CD8-positive, alpha-beta memory T cell (primary cell): ENCODE results near the gene CFD. TPM values are rescaled to one million over a fixed set of nuclear protein-coding genes. Genes with fewer than 3 reads are reported as not detected.
"Not testable (repeated sequence)": the region's sequence is repeated elsewhere in the genome, so short reads cannot be mapped to it uniquely, and the experiment has no call there.

Experiments used
- CTCF ChIA-PET: fragments of 350-600 bp; sonication (Branson Sonifier 250); formaldehyde crosslinking; loops from one replicate; lab custom pipeline; 2021; ENCODE audit warnings: antibody characterized with exemption; lab: Charles Lee
- POLR2A ChIA-PET: fragments of 350-600 bp; sonication (Branson Sonifier 250); formaldehyde crosslinking; loops from one replicate; lab custom pipeline; 2021; ENCODE audit warnings: antibody characterized with exemption; lab: Charles Lee
- DNase-seq, 5 donors: peaks; one replicate each; pipeline versions ENCODE4 v3.0.0 to v3.0.0-alpha.2; 2020 to 2022; ENCODE audit warnings: mixed read lengths in 1 of 5
- H3K27ac ChIP-seq: one replicate; pipeline ENCODE4 v1.7.0; 2013; ENCODE audit warnings: low read depth, mild to moderate bottlenecking, low read length, moderate library complexity
- H3K27me3 ChIP-seq: 2 replicates; pipeline ENCODE4 v1.7.0; 2013; ENCODE audit warnings: low read length, mild to moderate bottlenecking; ENCODE audit not compliant: insufficient read depth, poor library complexity, severe bottlenecking
- H3K36me3 ChIP-seq: 2 replicates; pipeline ENCODE4 v1.7.0; 2013; ENCODE audit warnings: mild to moderate bottlenecking, low read length, moderate library complexity; ENCODE audit not compliant: insufficient read depth
- H3K4me1 ChIP-seq: 2 replicates; pipeline ENCODE4 v1.7.0; 2013; ENCODE audit warnings: mild to moderate bottlenecking, low read length, moderate library complexity; ENCODE audit not compliant: insufficient read depth
- H3K4me3 ChIP-seq: 2 replicates; pipeline ENCODE4 v1.7.0; 2013; ENCODE audit warnings: mild to moderate bottlenecking, low read length
- H3K9me3 ChIP-seq: 2 replicates; pipeline ENCODE4 v1.7.0; 2013; ENCODE audit warnings: mild to moderate bottlenecking, low read length
- H3K27ac Mint-ChIP-seq, 8 donors: one replicate each; pipeline ENCODE4 v1.8.0; 2020 to 2021; ENCODE audit warnings: mixed read lengths in 8 of 8, mild to moderate bottlenecking in 6 of 8, inconsistent platforms in 3 of 8, moderate library complexity in 3 of 8
- H3K27me3 Mint-ChIP-seq, 2 donors: one replicate each; pipeline ENCODE4 v1.8.0; 2020 to 2021; ENCODE audit warnings: mixed read lengths in 2 of 2, mild to moderate bottlenecking in 1 of 2, moderate library complexity in 1 of 2
- H3K36me3 Mint-ChIP-seq, 3 donors: one replicate each; pipeline ENCODE4 v1.8.0; 2020 to 2021; ENCODE audit warnings: mixed read lengths in 3 of 3, inconsistent platforms in 1 of 3, mild to moderate bottlenecking in 1 of 3
- H3K4me1 Mint-ChIP-seq, 3 donors: one replicate each; pipeline ENCODE4 v1.8.0; 2020 to 2021; ENCODE audit warnings: mixed read lengths in 3 of 3, inconsistent platforms in 1 of 3, mild to moderate bottlenecking in 1 of 3
- H3K4me3 Mint-ChIP-seq, 7 donors: one replicate each; pipeline ENCODE4 v1.8.0; 2020 to 2021; ENCODE audit warnings: mixed read lengths in 7 of 7, mild to moderate bottlenecking in 6 of 7, moderate library complexity in 4 of 7, inconsistent platforms in 2 of 7
- H3K9me3 Mint-ChIP-seq, 5 donors: one replicate each; pipeline ENCODE4 v1.8.0; 2020 to 2022; ENCODE audit warnings: mixed read lengths in 5 of 5, mild to moderate bottlenecking in 3 of 5, moderate library complexity in 2 of 5, inconsistent platforms in 1 of 5
- polyA plus RNA-seq: library from polyadenylated mRNA; unstranded; fragments of 300-500 nt; fragmentation: Illumina TruSeq; gene quantifications from one replicate; pipeline ENCODE4 v1.2.3, GENCODE V29; 2021
- total RNA-seq, 2 experiments: library from RNA; stranded (reverse); gene quantifications; one replicate each; pipeline ENCODE4 v1.2.3, GENCODE V29; 2021

Gene CFD
- total and polyA plus RNA-seq, 3 experiments from 2014 or later = 0.89 to 6.9 (median 1.5) TPM

DNA sequence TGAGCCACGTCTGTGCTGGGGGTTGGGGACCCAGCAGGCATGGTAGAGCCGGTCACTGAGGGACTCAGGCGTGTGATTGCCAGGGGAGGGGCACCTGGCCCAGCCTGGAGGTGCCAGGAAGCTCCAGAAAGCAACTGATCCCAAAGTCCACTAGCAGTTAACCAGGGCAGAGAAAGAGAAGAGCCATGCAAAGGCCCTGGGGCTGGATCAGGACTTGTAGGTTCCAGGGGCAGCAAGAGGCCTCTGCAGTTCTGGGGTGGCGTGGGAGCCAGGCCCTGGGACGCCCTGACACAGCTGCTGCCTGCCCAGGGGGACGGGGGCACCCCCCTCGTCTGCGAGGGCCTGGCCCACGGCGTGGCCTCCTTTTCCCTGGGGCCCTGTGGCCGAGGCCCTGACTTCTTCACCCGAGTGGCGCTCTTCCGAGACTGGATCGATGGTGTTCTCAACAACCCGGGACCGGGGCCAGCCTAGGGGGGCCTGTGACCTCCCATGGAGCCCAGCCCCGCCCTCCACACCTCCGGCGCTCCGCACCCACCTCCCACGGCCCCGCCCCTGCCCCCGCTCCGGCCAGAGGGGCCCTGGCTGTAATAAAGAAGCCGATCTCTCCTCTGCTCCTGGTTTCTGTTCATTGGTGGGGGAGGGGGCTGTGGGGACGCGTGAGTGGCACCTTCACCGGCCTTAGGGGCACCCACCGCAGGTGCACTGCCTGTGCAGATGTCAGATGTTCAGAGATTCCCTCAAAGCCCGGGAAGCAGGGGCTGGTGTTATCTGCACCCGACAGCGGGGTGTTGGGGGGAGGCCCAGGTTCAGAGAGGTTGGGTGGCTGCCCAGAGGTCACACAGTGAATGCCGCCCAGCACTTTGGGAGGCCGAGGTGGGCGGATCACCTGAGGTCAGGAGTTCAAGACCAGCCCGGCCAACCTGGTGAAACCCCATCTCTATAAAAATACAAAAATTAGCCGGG is 27.8 kb upstream of the CFD start:
- peaks cover 6 to 8% of the 10 kb centered on the region in 2 donors for H3K27me3 Mint-ChIP-seq
- Histone ChIP-seq H3K9me3 (no peaks in the 10 kb centered on the region), H3K27me3 (no peaks in the 10 kb centered on the region), H3K27ac (no peak overlapping the region), H3K36me3 (no peaks in the 10 kb centered on the region), H3K4me3 (no peak overlapping the region), H3K4me1 (no peaks in the 10 kb centered on the region)
- no peak overlapping the region for H3K4me3 Mint-ChIP-seq
- H3K4me1 Mint-ChIP-seq = peaks cover 0 to 3% (median 3%) of the 10 kb centered on the region in 3 donors
- POLR2A ChIA-PET = no interaction called here
- no peaks in the 10 kb centered on the region for H3K9me3 Mint-ChIP-seq
- no peak for DNase-seq
- CTCF ChIA-PET = no interaction called here
- H3K36me3 Mint-ChIP-seq = no peaks in the 10 kb centered on the region
- no peak overlapping the region for H3K27ac Mint-ChIP-seq

DNA sequence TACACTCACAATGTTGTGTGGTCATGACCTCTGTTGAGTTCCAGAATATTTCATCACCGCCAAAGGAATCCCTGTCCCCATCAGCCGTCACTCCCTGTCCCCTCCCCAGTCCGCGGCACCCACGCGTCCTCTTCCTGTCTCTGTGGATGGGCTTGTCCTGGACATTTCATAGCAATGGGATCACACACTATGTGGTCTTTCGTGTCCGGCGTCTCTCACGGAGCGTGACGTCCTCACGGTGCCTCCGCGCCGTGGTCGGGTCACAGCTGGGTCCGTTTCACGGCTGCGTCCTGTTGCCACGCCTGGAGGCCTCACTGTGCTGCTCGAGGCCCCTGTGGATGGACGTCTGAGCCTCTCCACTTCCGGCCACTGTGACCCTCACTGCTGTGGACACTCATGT is 25.2 kb upstream of the CFD start:
- H3K9me3 Mint-ChIP-seq = no peaks in the 10 kb centered on the region
- no peaks in the 10 kb centered on the region for H3K27me3 ChIP-seq
- CTCF ChIA-PET = no interaction called here
- H3K27ac Mint-ChIP-seq = no peak overlapping the region
- no peak overlapping the region for H3K4me3 Mint-ChIP-seq
- H3K27ac ChIP-seq = no peak overlapping the region
- no peaks in the 10 kb centered on the region for H3K36me3 Mint-ChIP-seq
- peaks cover 0 to 3% (median 3%) of the 10 kb centered on the region in 3 donors for H3K4me1 Mint-ChIP-seq
- no peak for DNase-seq
- POLR2A ChIA-PET = no interaction called here
- H3K27me3 Mint-ChIP-seq = peaks cover 10 to 15% of the 10 kb centered on the region in 2 donors
- no peak overlapping the region for H3K4me3 ChIP-seq
- H3K4me1 ChIP-seq = no peaks in the 10 kb centered on the region
- no peaks in the 10 kb centered on the region for H3K36me3 ChIP-seq
- H3K9me3 ChIP-seq = no peaks in the 10 kb centered on the region

DNA sequence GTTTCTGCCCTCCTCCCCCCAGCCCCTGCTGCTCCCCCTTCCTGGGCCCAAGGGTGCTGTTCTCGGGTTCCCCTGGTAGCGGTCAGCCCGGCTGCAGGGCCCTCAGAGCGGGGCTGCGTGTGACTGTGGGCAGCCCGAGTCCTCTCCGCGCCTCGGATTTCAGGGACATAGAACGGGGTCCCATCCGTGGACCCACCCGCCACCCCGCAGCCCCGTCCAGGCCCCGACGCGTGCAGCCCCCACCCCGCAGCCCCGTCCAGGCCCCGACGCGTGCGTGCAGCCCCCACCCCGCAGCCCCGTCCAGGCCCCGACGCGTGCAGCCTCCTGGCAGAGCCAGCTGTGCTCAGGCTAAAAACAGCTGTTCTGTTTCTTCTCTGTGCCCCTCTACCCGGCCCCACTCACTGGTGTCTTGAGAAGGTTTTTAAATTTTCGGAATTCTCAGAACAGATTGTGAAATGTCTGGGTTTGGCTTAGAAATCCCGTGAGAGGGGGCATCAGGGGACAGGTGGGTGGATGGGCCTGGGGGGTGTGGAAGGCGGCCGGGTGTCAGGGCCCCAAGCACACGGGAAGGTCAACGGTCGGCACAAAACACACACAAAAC is 24.2 kb upstream of the CFD start:
- no peak for DNase-seq
- H3K36me3 ChIP-seq = no peaks in the 10 kb centered on the region
- ChIA-PET CTCF (no interaction called here), POLR2A (no interaction called here)
- no peak overlapping the region for H3K27ac ChIP-seq
- H3K27me3 ChIP-seq = no peaks in the 10 kb centered on the region
- Mint-ChIP-seq H3K4me3 (no peak overlapping the region), H3K27me3 (peaks cover 8 to 18% of the 10 kb centered on the region in 2 donors), H3K27ac (peak overlapping the region in 1 of 8 donors; percentile 69), H3K36me3 (no peaks in the 10 kb centered on the region), H3K4me1 (peaks cover 0 to 3% (median 3%) of the 10 kb centered on the region in 3 donors), H3K9me3 (no peaks in the 10 kb centered on the region)
- no peaks in the 10 kb centered on the region for H3K9me3 ChIP-seq
- no peak overlapping the region for H3K4me3 ChIP-seq
- no peaks in the 10 kb centered on the region for H3K4me1 ChIP-seq

DNA sequence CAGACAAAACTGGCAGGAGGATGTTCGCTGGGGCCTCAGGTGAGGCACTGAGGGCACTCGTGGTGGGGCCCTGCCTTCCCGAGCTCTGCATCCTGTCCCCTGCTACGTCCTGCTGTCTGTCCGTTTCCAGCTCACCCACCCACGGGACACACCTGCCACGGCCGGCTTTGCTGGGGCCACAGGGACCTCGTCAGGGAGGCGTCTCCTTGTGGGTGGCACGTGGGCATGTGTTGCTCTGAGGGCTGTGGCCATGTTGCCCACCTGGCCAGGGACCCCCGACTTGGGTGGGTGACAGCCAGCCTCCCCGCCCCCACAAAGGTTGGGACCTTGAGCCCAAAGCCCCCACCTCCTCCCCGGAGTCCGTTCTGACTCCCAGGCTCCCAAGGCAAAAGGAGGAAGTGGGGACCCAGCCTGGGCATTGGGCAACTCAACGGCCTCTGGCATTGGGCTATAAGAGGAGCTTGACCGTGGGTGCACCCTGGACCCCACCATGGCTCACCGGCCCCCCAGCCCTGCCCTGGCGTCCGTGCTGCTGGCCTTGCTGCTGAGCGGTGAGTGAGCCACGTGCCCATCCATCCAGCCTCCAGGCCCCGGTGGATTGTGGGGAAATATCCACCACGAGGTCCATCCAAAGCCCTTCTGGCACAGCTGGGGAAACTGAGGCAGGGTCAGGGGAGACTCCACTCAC is 18.8 kb upstream of the CFD start, which contains the start of gene PRTN3:
Gene PRTN3 (plus strand): TSS at position 481 of the 688 bp plus-strand sequence. CDS start 10 bp downstream, at position 491.
- no peaks in the 10 kb centered on the region for H3K36me3 ChIP-seq
- H3K4me3 ChIP-seq = no peak within 1 kb of the TSS
- H3K9me3 Mint-ChIP-seq = peaks cover 0 to 3% (median 0%) of the 10 kb centered on the region in 5 donors
- no peaks in the 10 kb centered on the region for H3K36me3 Mint-ChIP-seq
- peaks cover 20 to 35% of the 10 kb centered on the region in 2 donors for H3K27me3 Mint-ChIP-seq
- H3K27ac Mint-ChIP-seq = no peak within 1 kb of the TSS
- H3K27ac ChIP-seq = no peak within 1 kb of the TSS
- POLR2A ChIA-PET = interaction anchor here (0.6 kb wide), 1 partner anchor 43 kb away, joined by 3 read pairs; no protein-coding TSS in a partner anchor
- no peaks in the 10 kb centered on the region for H3K27me3 ChIP-seq
- no peak for DNase-seq
- H3K9me3 ChIP-seq = no peaks in the 10 kb centered on the region
- no peak within 1 kb of the TSS for H3K4me3 Mint-ChIP-seq
- no peaks in the 10 kb centered on the region for H3K4me1 ChIP-seq
- CTCF ChIA-PET = no interaction called here
- H3K4me1 Mint-ChIP-seq = peaks cover 0 to 13% (median 5%) of the 10 kb centered on the region in 3 donors

DNA sequence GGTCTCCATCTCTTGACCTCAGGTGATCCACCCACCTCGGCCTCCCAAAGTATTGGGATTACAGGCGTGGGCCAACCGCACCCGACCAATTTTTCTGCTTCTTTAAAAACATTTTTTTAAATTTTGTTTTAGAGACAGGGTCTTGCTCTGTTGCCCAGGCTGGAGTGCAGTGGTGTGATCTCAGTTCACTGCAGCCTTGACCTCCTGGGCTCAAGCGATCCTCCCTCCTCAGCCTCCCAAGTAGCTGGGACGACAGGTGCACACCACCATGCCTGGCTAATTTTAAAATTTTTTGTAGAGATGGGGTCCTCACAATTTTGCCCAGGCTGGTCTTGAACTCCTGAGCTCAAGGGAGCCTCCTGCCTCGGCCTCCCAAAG is 16.7 kb upstream of the CFD start:
- H3K36me3 ChIP-seq, H3K4me1 ChIP-seq, H3K4me1 Mint-ChIP-seq, CTCF ChIA-PET, H3K9me3 Mint-ChIP-seq, H3K4me3 ChIP-seq, H3K9me3 ChIP-seq, H3K27ac ChIP-seq, DNase-seq, H3K4me3 Mint-ChIP-seq, H3K36me3 Mint-ChIP-seq, H3K27me3 ChIP-seq: not testable (repeated sequence)
- Mint-ChIP-seq H3K27me3 (peaks cover 23 to 37% of the 10 kb centered on the region in 2 donors), H3K27ac (peak overlapping the region in 1 of 8 donors; percentile 26)
- POLR2A ChIA-PET = interaction anchor here (0.6 to 0.7 kb wide), 2 partner anchors 613 to 1456 kb away, joined by 3 to 4 read pairs; no protein-coding TSS in a partner anchor

DNA sequence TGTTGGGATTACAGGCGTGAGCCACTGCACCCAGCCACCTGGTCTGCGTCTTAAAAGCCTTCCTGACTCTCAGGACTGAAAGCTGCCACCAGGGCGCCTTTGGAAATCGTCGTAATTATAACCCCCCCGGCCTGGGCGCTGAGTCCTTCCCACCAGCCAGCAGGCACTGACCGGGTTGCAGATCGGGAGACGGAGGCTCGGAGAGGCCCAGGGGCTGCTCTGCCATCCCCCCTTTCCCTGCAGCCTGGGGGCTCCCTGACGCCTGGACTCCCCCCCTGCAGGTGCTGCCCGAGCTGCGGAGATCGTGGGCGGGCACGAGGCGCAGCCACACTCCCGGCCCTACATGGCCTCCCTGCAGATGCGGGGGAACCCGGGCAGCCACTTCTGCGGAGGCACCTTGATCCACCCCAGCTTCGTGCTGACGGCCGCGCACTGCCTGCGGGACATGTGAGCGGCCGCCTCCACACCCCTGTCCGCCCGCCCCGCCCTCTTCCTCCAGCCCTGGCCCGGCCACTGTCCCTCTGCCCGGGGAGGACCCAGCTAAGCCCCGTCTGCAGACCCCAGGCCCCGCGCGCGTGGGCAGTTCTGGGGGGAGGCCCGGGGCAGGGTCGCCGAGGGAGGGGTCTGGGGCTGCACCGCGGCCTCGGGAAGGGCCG is 16.2 kb upstream of the CFD start:
- no peaks in the 10 kb centered on the region for H3K36me3 ChIP-seq
- DNase-seq = no peak
- ChIA-PET POLR2A (interaction anchor here (0.6 to 0.7 kb wide), 2 partner anchors 612 to 1455 kb away, joined by 3 to 4 read pairs; no protein-coding TSS in a partner anchor), CTCF (no interaction called here)
- peaks cover 0 to 10% (median 3%) of the 10 kb centered on the region in 3 donors for H3K4me1 Mint-ChIP-seq
- no peaks in the 10 kb centered on the region for H3K36me3 Mint-ChIP-seq
- peaks cover 2% of the 10 kb centered on the region for H3K27me3 ChIP-seq
- no peaks in the 10 kb centered on the region for H3K9me3 ChIP-seq
- no peak overlapping the region for H3K4me3 ChIP-seq
- peaks cover 0 to 3% (median 0%) of the 10 kb centered on the region in 5 donors for H3K9me3 Mint-ChIP-seq
- no peaks in the 10 kb centered on the region for H3K4me1 ChIP-seq
- H3K27ac Mint-ChIP-seq = no peak overlapping the region
- H3K27ac ChIP-seq = peak overlapping the region; percentile 38
- peak overlapping the region in 1 of 7 donors; percentile 32 for H3K4me3 Mint-ChIP-seq
- H3K27me3 Mint-ChIP-seq = peaks cover 24 to 42% of the 10 kb centered on the region in 2 donors

DNA sequence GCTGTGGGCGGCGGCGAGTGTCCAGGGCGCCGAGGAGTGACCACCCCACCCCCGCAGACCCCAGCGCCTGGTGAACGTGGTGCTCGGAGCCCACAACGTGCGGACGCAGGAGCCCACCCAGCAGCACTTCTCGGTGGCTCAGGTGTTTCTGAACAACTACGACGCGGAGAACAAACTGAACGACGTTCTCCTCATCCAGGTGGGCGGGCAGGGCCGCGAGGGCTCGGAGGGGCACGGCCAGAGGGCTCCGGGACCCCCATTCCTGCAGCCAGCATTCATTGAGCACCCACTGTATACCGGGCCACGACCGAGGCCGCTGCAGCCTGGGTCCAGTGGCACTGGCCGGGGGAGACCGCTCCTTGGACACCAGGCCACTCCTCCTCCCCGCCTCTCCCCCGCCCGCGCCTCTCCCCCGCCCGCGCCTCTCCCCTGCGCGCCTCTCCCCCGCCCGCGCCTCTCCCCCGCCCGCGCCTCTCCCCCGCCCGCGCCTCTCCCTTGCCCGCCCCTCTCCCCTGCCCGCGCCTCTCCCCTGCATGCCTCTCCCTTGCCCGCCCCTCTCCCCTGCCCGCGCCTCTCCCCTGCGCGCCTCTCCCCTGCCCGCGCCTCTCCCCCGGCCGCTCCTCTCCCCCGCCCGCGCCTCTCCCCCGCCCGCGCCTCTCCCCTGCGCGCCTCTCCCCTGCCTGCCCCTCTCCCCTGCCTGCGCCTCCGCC is 15.5 kb upstream of the CFD start:
- Mint-ChIP-seq H3K27ac (no peak overlapping the region), H3K27me3 (peaks cover 28 to 45% of the 10 kb centered on the region in 2 donors), H3K4me1 (peaks cover 0 to 10% (median 3%) of the 10 kb centered on the region in 3 donors), H3K9me3 (peaks cover 0 to 3% (median 0%) of the 10 kb centered on the region in 5 donors), H3K4me3 (peak overlapping the region in 1 of 7 donors; percentile 40), H3K36me3 (no peaks in the 10 kb centered on the region)
- Histone ChIP-seq H3K4me1 (no peaks in the 10 kb centered on the region), H3K9me3 (no peaks in the 10 kb centered on the region), H3K27ac (peak overlapping the region; percentile 38), H3K36me3 (no peaks in the 10 kb centered on the region), H3K27me3 (peaks cover 7% of the 10 kb centered on the region), H3K4me3 (no peak overlapping the region)
- no peak for DNase-seq
- ChIA-PET CTCF (no interaction called here), POLR2A (no interaction called here)
